Measurements from ENCODE around the gene MPDZ. TPM values are rescaled to one million over a fixed set of nuclear protein-coding genes. Genes with fewer than 3 reads are reported as not detected.

MPDZ gene
- polyA plus RNA-seq, 1 experiment: 22.0 TPM

DNA sequence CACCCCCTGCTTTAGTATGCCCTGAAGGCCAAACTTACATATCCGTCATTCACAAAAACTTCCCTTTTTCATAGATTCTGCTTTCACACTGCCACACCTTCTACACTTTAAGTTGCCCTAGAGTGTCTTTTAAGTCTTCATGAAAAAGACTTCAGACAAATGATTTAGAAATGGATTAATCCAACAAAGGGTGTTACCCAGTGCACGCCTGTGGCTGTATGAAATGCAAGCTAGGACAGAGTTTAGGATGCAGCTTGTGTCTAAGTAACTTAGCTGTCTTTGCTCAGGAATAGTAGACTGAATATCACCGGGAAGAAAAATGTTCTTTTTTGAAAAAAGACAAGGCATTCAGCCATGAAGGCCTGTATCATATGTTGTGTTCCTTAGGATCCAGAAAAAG is 210.0 kb downstream of the MPDZ start:
- TF ChIP-seq CTCF (IDR thresholded peaks at IDR 0.05; ENCODE audit: insufficient read depth, low read depth, low read length): no peak
- Histone ChIP-seq H3K4me3 (ENCODE audit: low read depth, low read length) (no peak overlapping the region), H3K36me3 (ENCODE audit: control insufficient read depth, insufficient read depth, low read length) (no peaks in the 10 kb centered on the region), H3K27me3 (ENCODE audit: control insufficient read depth, insufficient read depth, low read length) (no peaks in the 10 kb centered on the region)
- POLR2A ChIA-PET: no interaction called here
- DNase-seq (ENCODE audit: low read depth): no peak
- CTCF ChIA-PET: interaction anchor here (1.6 kb wide), 1 partner anchor 8 kb away, joined by 3 read pairs; no protein-coding TSS in a partner anchor

- no peak for TF ChIP-seq CTCF (IDR thresholded peaks at IDR 0.05; ENCODE audit: insufficient read depth, low read depth, low read length)
- CTCF ChIA-PET: no interaction called here
- H3K4me3 ChIP-seq (ENCODE audit: low read depth, low read length): no peak overlapping the region
- H3K36me3 ChIP-seq (ENCODE audit: control insufficient read depth, insufficient read depth, low read length): no peaks in the 10 kb centered on the region
- H3K27me3 ChIP-seq (ENCODE audit: control insufficient read depth, insufficient read depth, low read length): no peaks in the 10 kb centered on the region
- DNase-seq (ENCODE audit: low read depth): no peak
- POLR2A ChIA-PET: no interaction called here
Observed at GRCh38 chr9:13064676-13065075, 214.8 kb downstream of the MPDZ start.

GRCh38 chr9:13063880-13064459 is 215.5 kb downstream of the MPDZ start:
- ChIA-PET CTCF (no interaction called here), POLR2A (no interaction called here)
- no peaks in the 10 kb centered on the region for H3K27me3 ChIP-seq (ENCODE audit: control insufficient read depth, insufficient read depth, low read length)
- no peak overlapping the region for H3K4me3 ChIP-seq (ENCODE audit: low read depth, low read length)
- TF ChIP-seq CTCF (IDR thresholded peaks at IDR 0.05; ENCODE audit: insufficient read depth, low read depth, low read length): no peak
- no peaks in the 10 kb centered on the region for H3K36me3 ChIP-seq (ENCODE audit: control insufficient read depth, insufficient read depth, low read length)
- DNase-seq (ENCODE audit: low read depth): no peak

DNA sequence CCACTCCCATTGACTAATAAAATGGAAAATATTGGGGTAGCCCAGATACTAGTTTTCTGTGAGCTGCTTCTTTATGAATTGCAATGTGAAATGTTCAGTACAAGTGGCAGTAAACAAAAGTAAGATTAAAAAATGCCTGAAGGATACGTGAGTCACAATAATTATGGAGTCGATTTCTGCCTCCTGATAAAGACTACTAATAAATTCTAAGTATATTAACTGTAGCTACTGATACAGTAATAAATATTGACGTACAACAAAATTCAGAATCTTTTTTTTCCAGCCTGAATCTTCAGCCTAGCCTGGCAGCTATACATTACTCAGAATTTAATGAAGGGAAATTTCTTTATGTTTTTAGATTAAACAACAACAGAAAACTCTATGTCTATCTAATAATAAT is 218.1 kb downstream of the MPDZ start:
- H3K27me3 ChIP-seq (ENCODE audit: control insufficient read depth, insufficient read depth, low read length): no peaks in the 10 kb centered on the region
- no peak overlapping the region for H3K4me3 ChIP-seq (ENCODE audit: low read depth, low read length)
- CTCF ChIA-PET: interaction anchor here (0.6 to 1.2 kb wide), 3 partner anchors 18 to 29 kb away, joined by 3 read pairs; no protein-coding TSS in a partner anchor
- POLR2A ChIA-PET: no interaction called here
- DNase-seq (ENCODE audit: low read depth): no peak
- no peaks in the 10 kb centered on the region for H3K36me3 ChIP-seq (ENCODE audit: control insufficient read depth, insufficient read depth, low read length)
- no peak for TF ChIP-seq CTCF (IDR thresholded peaks at IDR 0.05; ENCODE audit: insufficient read depth, low read depth, low read length)

Measured in BJ (cell line).